ENCODE measurements around the gene NDUFB4.

GRCh38 chr3:120649830-120650233 is 53.7 kb downstream of the NDUFB4 start:
- no peak for TF ChIP-seq CTCF (IDR thresholded peaks at IDR 0.05 in 2 of 3, conservative IDR thresholded peaks at IDR 0.05 in 1 of 3; ENCODE audit: borderline replicate concordance in 1 of 3, insufficient read depth in 1 of 3, low read depth in 2 of 3, low read length in 2 of 3)
- TF ChIP-seq YY1 (IDR thresholded peaks at IDR 0.05; ENCODE audit: extremely low read depth, insufficient replicate concordance, low read depth, low read length) = no peak
- TF ChIP-seq MAX (IDR thresholded peaks at IDR 0.05) = no peak
- no peak for TF ChIP-seq POLR2A (IDR thresholded peaks at IDR 0.05; ENCODE audit: borderline replicate concordance, extremely low read depth, insufficient read depth, insufficient read length)
- no peak for TF ChIP-seq ATF3 (IDR thresholded peaks at IDR 0.05)
